ENCODE results near the gene COL4A5. TPM values are rescaled to one million over a fixed set of nuclear protein-coding genes. Genes with fewer than 3 reads are reported as not detected.

COL4A5 gene
- total RNA-seq, 4 donors from 2014 or later: 43.2 to 338 (median 127) TPM

GRCh38 chrX:108735679-108736508 is 296.3 kb downstream of the COL4A5 start:
- Histone ChIP-seq H3K27me3 (peaks cover 0 to 6% of the 10 kb centered on the region in 2 donors), H3K4me3 (peak overlapping the region; percentile 34 to 37), H3K4me1 (no peaks in the 10 kb centered on the region), H3K27ac (peak overlapping the region; percentile 25 to 51), H3K9me3 (no peaks in the 10 kb centered on the region), H3K36me3 (no peaks in the 10 kb centered on the region)
- TF ChIP-seq POLR2A (IDR thresholded peaks at IDR 0.05): no peak
- no peak for TF ChIP-seq CTCF (IDR thresholded peaks at IDR 0.05)
- intact Hi-C loops (cut with DNase I; ENCODE audit: low total_unique reads): no loop called here
- DNase-seq: no peak

- intact Hi-C loops (cut with DNase I; ENCODE audit: low total_unique reads): no loop called here
- peak within 1 kb of the TSS; percentile 25 to 51 for H3K27ac ChIP-seq
- peaks cover 0 to 12% of the 10 kb centered on the region in 2 donors for H3K27me3 ChIP-seq
- H3K4me1 ChIP-seq: no peaks in the 10 kb centered on the region
- DNase-seq: peak; percentile 33 to 48
- H3K9me3 ChIP-seq: no peaks in the 10 kb centered on the region
- peak within 1 kb of the TSS; percentile 34 to 37 for H3K4me3 ChIP-seq
- no peaks in the 10 kb centered on the region for H3K36me3 ChIP-seq
- TF ChIP-seq CTCF (IDR thresholded peaks at IDR 0.05) (no peak), POLR2A (IDR thresholded peaks at IDR 0.05) (no peak)
These were observed 297.2 kb downstream of the COL4A5 start, which contains the start of gene IRS4 for GRCh38 chrX:108736509-108737479. TSS of gene IRS4 (minus strand) at chrX:108736563.

- Histone ChIP-seq H3K9me3 (no peaks in the 10 kb centered on the region), H3K27ac (no peak overlapping the region), H3K27me3 (peaks cover 0 to 12% of the 10 kb centered on the region in 2 donors), H3K4me1 (no peaks in the 10 kb centered on the region), H3K4me3 (no peak overlapping the region), H3K36me3 (no peaks in the 10 kb centered on the region)
- TF ChIP-seq CTCF (IDR thresholded peaks at IDR 0.05) (no peak), POLR2A (IDR thresholded peaks at IDR 0.05) (no peak)
- no peak for DNase-seq
- intact Hi-C loops (cut with DNase I; ENCODE audit: low total_unique reads): no loop called here
These were observed 298.1 kb downstream of the COL4A5 start for GRCh38 chrX:108737754-108738153.

- no peak for DNase-seq
- H3K4me3 ChIP-seq: no peak overlapping the region
- H3K4me1 ChIP-seq: no peaks in the 10 kb centered on the region
- TF ChIP-seq POLR2A (IDR thresholded peaks at IDR 0.05) (no peak), CTCF (IDR thresholded peaks at IDR 0.05) (no peak)
- peaks cover 0 to 16% of the 10 kb centered on the region in 2 donors for H3K27me3 ChIP-seq
- no peaks in the 10 kb centered on the region for H3K36me3 ChIP-seq
- no peaks in the 10 kb centered on the region for H3K9me3 ChIP-seq
- intact Hi-C loops (cut with DNase I; ENCODE audit: low total_unique reads): no loop called here
- no peak overlapping the region for H3K27ac ChIP-seq
These were observed 300.7 kb downstream of the COL4A5 start for GRCh38 chrX:108740299-108740774.

Small RNAs within 50 kb of the gene (small RNA-seq; reads per million reads assigned to genes)
- not detected for gene RF00019

Other genes starting within 250 kb of the COL4A5 start
- gene COL4A6, start 1.4 kb upstream of the COL4A5 start, total RNA-seq: 100 to 1,000 TPM in 1 of 4 donors, 10 to 100 TPM in 2, under 1 TPM in 1; 0.88 to 113 (median 42.9) TPM